IMR-90 (cell line): ENCODE measurements around the gene PCDHGA7. TPM values are rescaled to one million over a fixed set of nuclear protein-coding genes. Genes with fewer than 3 reads are reported as not detected.

Experiments
- ATAC-seq: fragments of 200-7000 bp; cut with Tn5 transposase; 2 replicates; pipeline ENCODE4 v1.9.1; 2020; ENCODE audit warnings: low read depth, mild to moderate bottlenecking, moderate library complexity
- BruUV-seq: library from RNA; stranded (reverse); fragments of 400-500 nt; replicated peaks from 2 replicates; lab custom pipeline; 2021; lab: Mats Ljungman, UMichigan
- CTCF ChIA-PET: fragments of 300-600 bp; formaldehyde crosslinking; extraction: SDS; loops from one replicate; lab custom pipeline; 2021; ENCODE audit warnings: antibody characterized with exemption; lab: Yijun Ruan, JAX
- POLR2A ChIA-PET: fragments of 300-600 bp; sonication (Branson Sonifier 250); formaldehyde crosslinking; loops from one replicate; lab custom pipeline; 2022; ENCODE audit warnings: antibody characterized with exemption; ENCODE audit not compliant: unreplicated experiment; lab: Charles Lee
- DNase-seq: peaks from one replicate; pipeline ENCODE4 v3.0.0; 2013
- H2AFZ ChIP-seq: replicated peaks from 2 replicates; pipeline ENCODE3; 2013; ENCODE audit warnings: low read length, mild to moderate bottlenecking; ENCODE audit not compliant: poor library complexity
- H2AK5ac ChIP-seq: 2 replicates; pipeline ENCODE4 v1.6.1; 2013; ENCODE audit warnings: low read depth, low read length, inconsistent platforms
- H2AK9ac ChIP-seq: replicated peaks from 2 replicates; pipeline ENCODE3; 2013; ENCODE audit warnings: mild to moderate bottlenecking, low read depth, low read length, moderate library complexity; ENCODE audit not compliant: poor library complexity
- H2BK120ac ChIP-seq: 2 replicates; pipeline ENCODE4 v1.6.1; 2013; ENCODE audit warnings: low read depth, low read length, inconsistent platforms
- H2BK15ac ChIP-seq: 3 replicates; pipeline ENCODE4 v1.6.1; 2013; ENCODE audit warnings: low read depth, low read length, inconsistent platforms
- H2BK20ac ChIP-seq: 2 replicates; pipeline ENCODE4 v1.6.1; 2013; ENCODE audit warnings: low read depth, mild to moderate bottlenecking, inconsistent platforms, low read length, moderate library complexity
- H2BK5ac ChIP-seq: 2 replicates; pipeline ENCODE4 v1.6.1; 2013; ENCODE audit warnings: mild to moderate bottlenecking, low read depth, low read length, inconsistent platforms; ENCODE audit not compliant: poor library complexity, severe bottlenecking
- H3K14ac ChIP-seq: replicated peaks from 2 replicates; pipeline ENCODE4 v1.6.1; 2013; ENCODE audit warnings: low read depth, low read length, inconsistent platforms
- H3K18ac ChIP-seq: 2 replicates; pipeline ENCODE4 v1.6.1; 2013; ENCODE audit warnings: low read depth, low read length, control low read depth
- H3K23ac ChIP-seq: 2 replicates; pipeline ENCODE4 v1.6.1; 2013; ENCODE audit warnings: low read depth, low read length, inconsistent platforms
- H3K27ac ChIP-seq: 2 replicates; pipeline ENCODE4 v1.5.1; 2013; ENCODE audit warnings: mild to moderate bottlenecking, control low read depth, low read length; ENCODE audit not compliant: insufficient read depth
- H3K27me3 ChIP-seq: 2 replicates; pipeline ENCODE4 v1.6.1; 2013; ENCODE audit warnings: low read length; ENCODE audit not compliant: control insufficient read depth, insufficient read depth
- H3K36me3 ChIP-seq: 2 replicates; pipeline ENCODE4 v1.6.1; 2013; ENCODE audit warnings: low read length, mixed read lengths; ENCODE audit not compliant: control insufficient read depth, insufficient read depth
- H3K4ac ChIP-seq: 2 replicates; pipeline ENCODE4 v1.6.1; 2013; ENCODE audit warnings: low read depth, low read length, inconsistent platforms
- H3K4me1 ChIP-seq: 2 replicates; pipeline ENCODE4 v1.6.1; 2013; ENCODE audit warnings: low read length, mixed read lengths; ENCODE audit not compliant: control insufficient read depth, insufficient read depth
- H3K4me2 ChIP-seq: 2 replicates; pipeline ENCODE4 v1.6.1; 2013; ENCODE audit warnings: low read depth, mild to moderate bottlenecking, control low read depth, low read length, moderate library complexity
- H3K4me3 ChIP-seq: 2 replicates; pipeline ENCODE4 v1.5.1; 2013; ENCODE audit warnings: low read depth, mild to moderate bottlenecking, control low read depth, low read length, moderate library complexity; ENCODE audit not compliant: insufficient read depth
- H3K56ac ChIP-seq: 2 replicates; pipeline ENCODE4 v1.6.1; 2013; ENCODE audit warnings: low read length, inconsistent platforms; ENCODE audit not compliant: insufficient read depth; ENCODE audit errors: extremely low read depth
- H3K79me1 ChIP-seq, 2 experiments: 2 replicates each; pipeline ENCODE4 v1.6.1; 2013; ENCODE audit warnings: low read length in 2 of 2, inconsistent platforms in 1 of 2, low read depth in 1 of 2
- H3K9ac ChIP-seq: 2 replicates; pipeline ENCODE4 v1.6.1; 2013; ENCODE audit warnings: low read depth, low read length, control low read depth
- H3K9me1 ChIP-seq: 2 replicates; pipeline ENCODE4 v1.6.1; 2013; ENCODE audit warnings: low read length, inconsistent platforms; ENCODE audit not compliant: insufficient read depth
- H3K9me3 ChIP-seq: 2 replicates; pipeline ENCODE4 v1.6.1; 2013; ENCODE audit warnings: low read length; ENCODE audit not compliant: control insufficient read depth, insufficient read depth
- H4K20me1 ChIP-seq: 2 replicates; pipeline ENCODE4 v1.6.1; 2013; ENCODE audit warnings: low read length, inconsistent platforms; ENCODE audit not compliant: insufficient read depth
- H4K5ac ChIP-seq: 2 replicates; pipeline ENCODE4 v1.6.1; 2013; ENCODE audit warnings: mild to moderate bottlenecking, low read depth, low read length, control low read depth
- H4K8ac ChIP-seq, 2 experiments: 2 replicates each; pipeline ENCODE4 v1.6.1; 2013; ENCODE audit warnings: low read depth in 2 of 2, low read length in 2 of 2, control low read depth in 1 of 2, inconsistent platforms in 1 of 2
- H4K91ac ChIP-seq: 2 replicates; pipeline ENCODE4 v1.6.1; 2013; ENCODE audit warnings: low read depth, low read length, inconsistent platforms; ENCODE audit not compliant: insufficient read depth
- BHLHE40 ChIP-seq: fragments of 150-350 bp; IDR thresholded peaks from 2 replicates; pipeline ENCODE4 v1.6.1; 2016; ENCODE audit warnings: mild to moderate bottlenecking, low read depth, low read length
- CEBPB ChIP-seq: IDR thresholded peaks from 2 replicates; pipeline ENCODE4 v1.6.1; 2012; ENCODE audit warnings: low read depth, low read length, improper control_type of control experiment
- CHD1 ChIP-seq: IDR thresholded peaks from 2 replicates; pipeline ENCODE4 v1.6.1; 2012; ENCODE audit warnings: low read depth, low read length, improper control_type of control experiment
- FOS ChIP-seq: fragments of 150-350 bp; IDR thresholded peaks from 2 replicates; pipeline ENCODE4 v1.6.1; 2016; ENCODE audit warnings: low read depth, low read length
- MAFK ChIP-seq: IDR thresholded peaks from 2 replicates; pipeline ENCODE4 v1.6.1; 2012; ENCODE audit warnings: low read depth, low read length, improper control_type of control experiment
- MAZ ChIP-seq: IDR thresholded peaks from 2 replicates; pipeline ENCODE4 v1.6.1; 2012; ENCODE audit warnings: low read depth, mild to moderate bottlenecking, low read length, improper control_type of control experiment, moderate library complexity, borderline replicate concordance
- MXI1 ChIP-seq: IDR thresholded peaks from 2 replicates; pipeline ENCODE4 v1.6.1; 2012; ENCODE audit warnings: low read depth, mild to moderate bottlenecking, low read length, moderate library complexity, borderline replicate concordance
- NFE2L2 ChIP-seq: fragments of 150-350 bp; IDR thresholded peaks from 2 replicates; pipeline ENCODE4 v1.6.1; 2016; ENCODE audit warnings: low read depth, mild to moderate bottlenecking, low read length
- POLR2A ChIP-seq: IDR thresholded peaks from 2 replicates; pipeline ENCODE4 v1.6.1; 2012; ENCODE audit warnings: mild to moderate bottlenecking, low read depth, low read length
- RAD21 ChIP-seq: IDR thresholded peaks from 2 replicates; pipeline ENCODE4 v1.6.1; 2012; ENCODE audit warnings: low read length, improper control_type of control experiment
- RCOR1 ChIP-seq: IDR thresholded peaks from 2 replicates; pipeline ENCODE4 v1.6.1; 2012; ENCODE audit warnings: mild to moderate bottlenecking, low read length, improper control_type of control experiment; ENCODE audit not compliant: insufficient replicate concordance
- RFX5 ChIP-seq: IDR thresholded peaks from 2 replicates; pipeline ENCODE4 v1.8.0; 2012; ENCODE audit warnings: low read depth, mild to moderate bottlenecking, low read length, moderate library complexity
- SMC3 ChIP-seq: fragments of 150-350 bp; IDR thresholded peaks from 2 replicates; pipeline ENCODE4 v1.6.1; 2016; ENCODE audit warnings: low read depth, mild to moderate bottlenecking, antibody characterized with exemption, low read length, moderate library complexity
- USF2 ChIP-seq: fragments of 150-350 bp; IDR thresholded peaks from 2 replicates; pipeline ENCODE4 v1.6.1; 2017; ENCODE audit warnings: mild to moderate bottlenecking, antibody characterized with exemption, low read length, low read depth
- WGBS, 2 experiments: methylation state at CpG; one replicate each; pipeline versions ENCODE4 v1.1.5 to v1.1.7; 2013; ENCODE audit warnings: missing lambda C conversion rate in 2 of 2; ENCODE audit not compliant: insufficient read length in 1 of 2; ENCODE audit errors: extremely low coverage in 2 of 2; 5-methylcytosine and 5-hydroxymethylcytosine counted together
- dilution Hi-C: fragments of 300-500 bp; cut with HindIII; formaldehyde crosslinking; loops from one replicate; pipeline ENCODE4 v1.14.3; 2018; ENCODE audit warnings: low sequenced_read_pairs; ENCODE audit not compliant: unreplicated experiment
- in situ Hi-C: fragments of 300-500 bp; cut with MboI; formaldehyde crosslinking; loops from 3 replicates; pipeline ENCODE4 v1.14.3; 2019; ENCODE audit warnings: low sequenced_read_pairs, inconsistent platforms, mixed read lengths
- intact Hi-C: fragments of 100-400 bp; cut with micrococcal nuclease; formaldehyde crosslinking; loops from 2 replicates; pipeline ENCODE4 v1.10.0; 2022
- polyA plus RNA-seq, 3 experiments: library from polyadenylated mRNA; depleted of rRNA; stranded (reverse); fragments of >200 nt; gene quantifications; 2 replicates each; pipeline ENCODE4 v1.2.3, GENCODE V29; 2012; ENCODE audit warnings: low replicate concordance in 1 of 3
- total RNA-seq: library from RNA; depleted of rRNA; stranded (reverse); fragments of >200 nt; gene quantifications from 2 replicates; pipeline ENCODE4 v1.2.3, GENCODE V29; 2012
- TF ChIP-seq, protein P1 (sequence below): fragments of 150-350 bp; IDR thresholded peaks from 2 replicates; pipeline ENCODE4 v1.6.1; 2016; ENCODE audit warnings: low read depth, mild to moderate bottlenecking, low read length, moderate library complexity, borderline replicate concordance
- TF ChIP-seq, protein P2 (sequence below): conservative IDR thresholded peaks from 2 replicates; pipeline ENCODE4 v1.5.1; 2012; ENCODE audit warnings: mild to moderate bottlenecking, low read depth, low read length, improper control_type of control experiment

The PCDHGA7 gene
- total and polyA plus RNA-seq, 2 of the 4 experiments (the other 2 are of a cell fraction), result 3.2 to 3.4 TPM

- DNase-seq, result no peak
- dilution Hi-C loops (no loop called here), intact Hi-C loops (no loop called here), in situ Hi-C loops (no loop called here)
- Histone ChIP-seq H3K23ac (no peak overlapping the region), H4K8ac (no peak overlapping the region), H2BK120ac (no peak overlapping the region), H4K20me1 (no peaks in the 10 kb centered on the region), H3K79me1 (no peaks in the 10 kb centered on the region), H2BK20ac (no peak overlapping the region), H2AK5ac (no peak overlapping the region), H3K4ac (no peak overlapping the region), H4K91ac (no peak overlapping the region), H3K18ac (no peak overlapping the region), H2BK15ac (no peak overlapping the region), H3K27ac (no peak overlapping the region), H3K9me3 (peaks cover 60% of the 10 kb centered on the region), H3K27me3 (no peaks in the 10 kb centered on the region), H3K9me1 (no peaks in the 10 kb centered on the region), H3K4me2 (peak overlapping the region; percentile 85; the same call in 1 of the 2 replicates), H2AFZ (no peak overlapping the region), H3K36me3 (peaks cover 5% of the 10 kb centered on the region; the same call in 1 of the 2 replicates), H2BK5ac (no peak overlapping the region), H3K9ac (no peak overlapping the region), H3K14ac (no peak overlapping the region), H2AK9ac (no peak overlapping the region), H4K5ac (no peak overlapping the region; the same call in 1 of the 2 replicates), H3K56ac (no peak overlapping the region), H3K4me1 (no peaks in the 10 kb centered on the region), H3K4me3 (no peak overlapping the region)
- TF ChIP-seq BHLHE40, result no peak
- no peak for TF ChIP-seq POLR2A
- no peak for TF ChIP-seq NFE2L2
- no peak for TF ChIP-seq MAFK
- TF ChIP-seq RFX5, result no peak
- no peak for TF ChIP-seq SMC3
- no peak for TF ChIP-seq CHD1
- no peak for TF ChIP-seq MAZ
- TF ChIP-seq USF2, result no peak
- TF ChIP-seq, protein P1, sequence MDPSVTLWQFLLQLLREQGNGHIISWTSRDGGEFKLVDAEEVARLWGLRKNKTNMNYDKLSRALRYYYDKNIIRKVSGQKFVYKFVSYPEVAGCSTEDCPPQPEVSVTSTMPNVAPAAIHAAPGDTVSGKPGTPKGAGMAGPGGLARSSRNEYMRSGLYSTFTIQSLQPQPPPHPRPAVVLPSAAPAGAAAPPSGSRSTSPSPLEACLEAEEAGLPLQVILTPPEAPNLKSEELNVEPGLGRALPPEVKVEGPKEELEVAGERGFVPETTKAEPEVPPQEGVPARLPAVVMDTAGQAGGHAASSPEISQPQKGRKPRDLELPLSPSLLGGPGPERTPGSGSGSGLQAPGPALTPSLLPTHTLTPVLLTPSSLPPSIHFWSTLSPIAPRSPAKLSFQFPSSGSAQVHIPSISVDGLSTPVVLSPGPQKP, result no peak
- TF ChIP-seq CEBPB, result no peak
- TF ChIP-seq FOS, result no peak
- no peak for TF ChIP-seq MXI1
- TF ChIP-seq RAD21, result no peak
- TF ChIP-seq, protein P2, sequence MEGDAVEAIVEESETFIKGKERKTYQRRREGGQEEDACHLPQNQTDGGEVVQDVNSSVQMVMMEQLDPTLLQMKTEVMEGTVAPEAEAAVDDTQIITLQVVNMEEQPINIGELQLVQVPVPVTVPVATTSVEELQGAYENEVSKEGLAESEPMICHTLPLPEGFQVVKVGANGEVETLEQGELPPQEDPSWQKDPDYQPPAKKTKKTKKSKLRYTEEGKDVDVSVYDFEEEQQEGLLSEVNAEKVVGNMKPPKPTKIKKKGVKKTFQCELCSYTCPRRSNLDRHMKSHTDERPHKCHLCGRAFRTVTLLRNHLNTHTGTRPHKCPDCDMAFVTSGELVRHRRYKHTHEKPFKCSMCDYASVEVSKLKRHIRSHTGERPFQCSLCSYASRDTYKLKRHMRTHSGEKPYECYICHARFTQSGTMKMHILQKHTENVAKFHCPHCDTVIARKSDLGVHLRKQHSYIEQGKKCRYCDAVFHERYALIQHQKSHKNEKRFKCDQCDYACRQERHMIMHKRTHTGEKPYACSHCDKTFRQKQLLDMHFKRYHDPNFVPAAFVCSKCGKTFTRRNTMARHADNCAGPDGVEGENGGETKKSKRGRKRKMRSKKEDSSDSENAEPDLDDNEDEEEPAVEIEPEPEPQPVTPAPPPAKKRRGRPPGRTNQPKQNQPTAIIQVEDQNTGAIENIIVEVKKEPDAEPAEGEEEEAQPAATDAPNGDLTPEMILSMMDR, result no peak
- TF ChIP-seq RCOR1, result no peak
- WGBS, 2 experiments, result 48% methylated on average over 17 of the region's 24 CpGs; no CpG with 5 or more reads in 1 of the 2 experiments
- ATAC-seq, result no peak
- ChIA-PET POLR2A (no interaction called here), CTCF (no interaction called here)
- BruUV-seq, result no TSS peak
Observed at GRCh38 chr5:141355641-141356040, 26.9 kb upstream of the PCDHGA7 start.
